ENCODE measurements around the gene RPL41. TPM values are rescaled to one million over a fixed set of nuclear protein-coding genes. Genes with fewer than 3 reads are reported as not detected.

Gene RPL41
- total and polyA plus RNA-seq, 9 of the 15 experiments (the other 6 are each of a cell fraction or from before 2014, with no cell fraction given) = 3,403 to 11,276 (median 5,604) TPM

- TF ChIP-seq SMAD4 (CRISPR knock-in tag; conservative IDR thresholded peaks at IDR 0.05) (peak; percentile 93), USF1 (CRISPR knock-in tag; IDR thresholded peaks at IDR 0.05) (no peak), TRIM28 (IDR thresholded peaks at IDR 0.05) (0 out of 2 replicates have a peak, but pooled peaks have one; percentile 19), ZNF280B (CRISPR knock-in tag; IDR thresholded peaks at IDR 0.05) (no peak), DPF2 (IDR thresholded peaks at IDR 0.05) (0 out of 2 replicates have a peak, but pooled peaks have one; percentile 28), HNRNPL (IDR thresholded peaks at IDR 0.05; ENCODE audit: low read depth, low read length) (peak; percentile 89), SMAD3 (CRISPR knock-in tag; conservative IDR thresholded peaks at IDR 0.05) (0 out of 2 replicates have a peak, but pooled peaks have one; percentile 37), MNT (conservative IDR thresholded peaks at IDR 0.05) (peak; percentile 67 to 82), ADNP (tag; IDR thresholded peaks at IDR 0.05) (no peak), KDM1A (IDR thresholded peaks at IDR 0.05) (no peak), GMEB1 (CRISPR knock-in tag; IDR thresholded peaks at IDR 0.05) (peak; percentile 62), MYNN (IDR thresholded peaks at IDR 0.05) (peak; percentile 80), MYNN (CRISPR knock-in tag; IDR thresholded peaks at IDR 0.05) (no peak), SIX5 (IDR thresholded peaks at IDR 0.05; ENCODE audit: borderline replicate concordance in 1 of 2, insufficient read depth in 1 of 2, low read depth in 1 of 2, low read length in 2 of 2) (no peak), NBN (IDR thresholded peaks at IDR 0.05; ENCODE audit: low read depth) (peak; percentile 66; the same call in 1 of the 2 replicates), ZNF76 (CRISPR knock-in tag; IDR thresholded peaks at IDR 0.05; ENCODE audit: borderline replicate concordance) (no peak), BRF1 (IDR thresholded peaks at IDR 0.05; ENCODE audit: borderline replicate concordance, extremely low read depth, insufficient read length) (no peak), MYC (IDR thresholded peaks at IDR 0.05; ENCODE audit: low read depth, low read length) (peak; percentile 57; the same call in 1 of the 2 replicates), MYC (CRISPR knock-in tag; IDR thresholded peaks at IDR 0.05; ENCODE audit: borderline replicate concordance, low read depth) (no peak), KLF13 (tag; IDR thresholded peaks at IDR 0.05; ENCODE audit: borderline replicate concordance, low read depth) (peak; percentile 80)
Observed at GRCh38 chr12:56129206-56129941, 12.9 kb downstream of the RPL41 start (continued).

Data from K562 (cell line).